Measurements from ENCODE around the gene DOCK3.

DOCK3 gene, protein sequence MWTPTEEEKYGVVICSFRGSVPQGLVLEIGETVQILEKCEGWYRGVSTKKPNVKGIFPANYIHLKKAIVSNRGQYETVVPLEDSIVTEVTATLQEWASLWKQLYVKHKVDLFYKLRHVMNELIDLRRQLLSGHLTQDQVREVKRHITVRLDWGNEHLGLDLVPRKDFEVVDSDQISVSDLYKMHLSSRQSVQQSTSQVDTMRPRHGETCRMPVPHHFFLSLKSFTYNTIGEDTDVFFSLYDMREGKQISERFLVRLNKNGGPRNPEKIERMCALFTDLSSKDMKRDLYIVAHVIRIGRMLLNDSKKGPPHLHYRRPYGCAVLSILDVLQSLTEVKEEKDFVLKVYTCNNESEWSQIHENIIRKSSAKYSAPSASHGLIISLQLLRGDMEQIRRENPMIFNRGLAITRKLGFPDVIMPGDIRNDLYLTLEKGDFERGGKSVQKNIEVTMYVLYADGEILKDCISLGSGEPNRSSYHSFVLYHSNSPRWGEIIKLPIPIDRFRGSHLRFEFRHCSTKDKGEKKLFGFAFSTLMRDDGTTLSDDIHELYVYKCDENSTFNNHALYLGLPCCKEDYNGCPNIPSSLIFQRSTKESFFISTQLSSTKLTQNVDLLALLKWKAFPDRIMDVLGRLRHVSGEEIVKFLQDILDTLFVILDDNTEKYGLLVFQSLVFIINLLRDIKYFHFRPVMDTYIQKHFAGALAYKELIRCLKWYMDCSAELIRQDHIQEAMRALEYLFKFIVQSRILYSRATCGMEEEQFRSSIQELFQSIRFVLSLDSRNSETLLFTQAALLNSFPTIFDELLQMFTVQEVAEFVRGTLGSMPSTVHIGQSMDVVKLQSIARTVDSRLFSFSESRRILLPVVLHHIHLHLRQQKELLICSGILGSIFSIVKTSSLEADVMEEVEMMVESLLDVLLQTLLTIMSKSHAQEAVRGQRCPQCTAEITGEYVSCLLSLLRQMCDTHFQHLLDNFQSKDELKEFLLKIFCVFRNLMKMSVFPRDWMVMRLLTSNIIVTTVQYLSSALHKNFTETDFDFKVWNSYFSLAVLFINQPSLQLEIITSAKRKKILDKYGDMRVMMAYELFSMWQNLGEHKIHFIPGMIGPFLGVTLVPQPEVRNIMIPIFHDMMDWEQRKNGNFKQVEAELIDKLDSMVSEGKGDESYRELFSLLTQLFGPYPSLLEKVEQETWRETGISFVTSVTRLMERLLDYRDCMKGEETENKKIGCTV (N-terminal part only)

DNA sequence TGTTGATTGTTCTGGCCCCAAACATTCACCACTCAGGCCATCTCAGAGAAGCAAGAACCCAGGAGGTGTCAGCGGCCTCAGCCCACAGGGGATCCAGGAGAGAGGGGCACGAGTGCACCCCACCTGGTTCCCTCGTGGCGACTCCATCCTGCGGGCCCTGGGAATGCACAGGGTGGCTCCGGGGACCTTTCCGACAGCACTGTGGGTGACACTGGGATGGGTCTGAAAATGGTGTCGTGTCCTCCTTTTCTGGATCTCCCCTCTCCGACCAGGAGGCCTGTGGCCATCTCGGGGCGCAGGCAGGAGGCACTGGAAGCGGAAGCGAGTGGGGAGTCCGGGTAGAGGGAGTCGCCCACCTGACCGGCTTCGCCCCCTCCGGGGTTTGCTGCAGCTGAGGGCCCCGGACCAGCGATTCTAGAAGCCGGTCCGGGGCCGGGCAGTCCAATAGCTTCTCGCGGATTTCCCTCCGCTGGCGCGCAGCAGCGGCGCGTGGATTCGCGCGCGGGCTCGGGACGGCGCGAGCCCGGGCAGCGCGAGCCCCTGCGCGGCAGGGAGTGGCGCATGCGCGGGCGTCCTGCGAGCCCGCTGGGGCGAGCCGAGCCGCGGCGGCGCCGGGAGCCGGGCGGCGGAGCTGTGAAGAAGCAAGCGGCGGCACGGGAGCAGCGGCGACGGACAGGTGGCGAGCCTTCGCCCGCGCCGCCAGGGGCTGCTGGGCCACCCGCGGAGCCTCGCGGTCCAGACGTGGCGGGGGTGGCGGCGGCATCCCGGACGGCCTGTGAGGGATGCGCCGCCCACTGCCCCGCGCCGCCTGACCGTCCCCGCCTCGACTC, at the start of gene DOCK3:
Gene DOCK3 (plus strand): TSS at position 579 of the 830 bp plus-strand sequence. CDS start 337 bp downstream, outside the sequence.
- peak in 1 of 2 experiments; percentile 46 for DNase-seq (ENCODE audit: low read depth in 2 of 2)

DNA sequence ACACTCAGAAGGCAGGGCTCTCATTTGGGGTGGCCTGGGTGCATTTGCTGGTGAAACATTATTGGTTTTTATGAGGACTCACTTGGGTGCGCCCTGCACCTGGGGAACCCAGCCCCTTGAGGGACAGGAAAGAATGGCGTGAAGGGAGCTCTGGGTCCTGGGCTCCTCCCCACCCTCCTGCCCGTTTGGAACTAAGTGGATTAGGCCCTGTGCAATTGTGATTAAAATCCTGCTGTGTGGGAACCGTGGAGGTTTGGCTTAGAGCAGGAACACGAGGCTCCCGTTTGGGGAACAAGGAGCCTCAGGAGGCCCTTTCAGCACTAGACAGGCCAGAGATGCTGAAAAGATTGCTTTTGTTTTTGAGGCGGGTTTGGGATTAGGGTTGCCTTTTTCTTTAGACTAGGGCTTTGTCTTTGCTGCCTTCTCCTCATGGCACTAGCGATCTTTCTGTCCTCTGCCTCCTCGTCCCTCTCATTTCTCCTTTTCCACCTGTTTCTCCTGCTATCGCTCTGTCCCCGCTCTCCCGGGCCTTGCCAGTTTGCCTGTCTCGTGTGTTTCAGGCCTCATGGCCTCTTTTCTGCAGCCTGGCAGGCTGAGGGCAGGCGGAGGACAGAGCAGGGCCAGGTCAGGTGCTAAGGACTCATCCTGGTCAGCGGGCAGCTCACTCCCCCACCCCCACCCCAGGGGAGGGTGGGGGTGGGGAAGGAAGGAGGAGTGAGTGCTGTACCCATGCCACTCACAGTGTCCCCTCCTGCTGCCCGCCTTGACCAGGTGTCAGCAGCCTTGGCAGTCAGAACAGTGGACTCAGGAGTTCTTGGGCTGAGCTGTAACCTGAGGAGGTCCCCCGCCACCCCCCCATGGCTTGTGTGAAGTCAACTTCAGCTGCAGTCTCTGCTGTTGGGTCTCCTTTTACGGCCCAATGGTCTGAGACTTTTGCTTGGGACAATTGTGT, 49.2 kb upstream of the DOCK3 start:
- no peak for DNase-seq (ENCODE audit: low read depth in 2 of 2)

DNA sequence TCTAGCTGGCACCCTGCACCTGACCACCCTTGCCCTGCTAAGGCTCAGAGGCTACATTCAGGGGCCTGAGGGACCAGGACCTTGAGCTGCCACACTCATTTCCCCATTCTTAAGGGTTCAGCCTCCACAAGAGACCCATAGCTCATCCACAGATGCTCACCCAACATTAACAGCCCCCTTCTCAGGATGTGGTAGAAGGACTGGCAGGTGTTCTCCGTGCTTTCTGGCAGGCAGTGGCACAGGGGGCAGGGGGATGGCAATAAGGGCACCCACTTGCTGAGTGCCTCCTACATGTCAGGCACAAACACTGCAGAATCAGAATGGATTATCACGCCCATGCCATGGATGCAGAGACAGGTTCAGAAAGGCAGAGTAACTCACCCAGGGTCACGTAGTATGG, 48.3 kb upstream of the DOCK3 start:
- DNase-seq (ENCODE audit: low read depth in 2 of 2) = no peak

DNA sequence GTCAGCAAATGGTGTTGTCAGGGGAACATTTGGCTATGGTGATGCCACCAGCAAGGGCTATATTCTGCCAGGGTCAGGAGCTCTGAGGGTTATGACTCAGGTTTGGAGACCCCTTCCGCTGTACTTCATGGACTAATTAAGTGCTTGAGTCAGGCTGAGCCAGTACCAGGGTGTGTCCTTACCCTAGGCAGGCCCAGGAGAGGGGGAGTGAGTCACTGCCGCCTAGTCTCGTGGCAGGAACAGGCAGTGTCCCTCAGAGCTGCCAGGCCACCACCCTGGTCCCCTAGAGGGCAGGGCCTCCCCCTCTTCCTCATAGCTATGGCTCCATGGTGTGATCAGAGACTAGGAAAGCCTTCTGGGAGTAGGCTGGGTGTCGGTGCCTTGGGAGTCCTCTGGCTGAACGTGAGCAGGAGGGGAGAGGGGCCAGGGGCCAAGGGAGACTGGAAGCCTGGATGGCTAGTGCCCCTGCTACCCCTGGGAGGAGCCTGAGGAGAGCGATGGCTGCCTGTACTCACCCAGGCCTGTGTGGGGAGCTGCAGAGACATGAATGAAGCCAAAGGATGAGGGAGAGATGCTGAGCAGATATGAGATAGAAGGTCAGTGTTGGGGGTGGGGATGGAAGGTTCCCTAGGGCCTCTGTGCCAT, 47.2 kb upstream of the DOCK3 start:
- no peak for DNase-seq (ENCODE audit: low read depth in 2 of 2)

DNA sequence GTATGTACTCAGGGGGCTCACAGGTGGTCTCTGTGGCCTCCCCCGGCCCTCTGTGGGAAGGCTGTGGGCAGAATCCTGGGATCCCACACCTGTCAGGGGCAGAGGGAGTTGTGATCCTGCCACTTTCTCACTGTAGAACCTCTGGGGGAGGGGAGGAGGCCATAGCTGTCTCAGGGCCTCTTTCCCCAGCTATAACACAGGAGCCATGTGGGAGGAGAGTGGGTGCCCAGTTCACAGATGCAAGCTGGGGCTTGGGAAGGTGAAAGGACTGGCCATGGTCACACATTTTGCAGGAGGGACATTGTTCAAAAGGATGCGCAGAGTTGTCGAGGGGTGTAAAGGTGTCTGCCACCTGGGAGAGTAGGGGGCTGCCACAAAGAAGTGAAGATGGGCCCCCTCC, 46.1 kb upstream of the DOCK3 start:
- no peak for DNase-seq (ENCODE audit: low read depth in 2 of 2)

DNA sequence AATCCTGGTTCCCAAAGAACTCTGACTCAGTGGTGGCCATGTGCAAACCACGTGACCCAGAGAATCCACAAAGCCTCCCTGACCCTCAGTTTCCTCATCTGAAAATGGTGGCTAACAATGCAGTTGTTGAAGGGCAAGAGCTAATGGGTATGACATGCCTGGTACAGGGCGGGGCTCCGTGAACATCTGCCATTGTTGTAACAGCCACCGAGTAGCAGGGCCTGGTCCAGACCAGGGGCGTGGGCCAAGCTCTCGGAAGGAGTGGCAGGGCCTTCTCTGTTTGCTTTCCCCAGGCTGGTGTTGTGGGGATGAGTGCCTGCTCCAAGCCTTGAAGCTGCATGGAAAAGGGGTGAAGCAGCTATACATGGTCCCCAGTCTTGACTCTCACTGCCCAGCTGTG, 44.3 kb upstream of the DOCK3 start:
- no peak for DNase-seq (ENCODE audit: low read depth in 2 of 2)

DNA sequence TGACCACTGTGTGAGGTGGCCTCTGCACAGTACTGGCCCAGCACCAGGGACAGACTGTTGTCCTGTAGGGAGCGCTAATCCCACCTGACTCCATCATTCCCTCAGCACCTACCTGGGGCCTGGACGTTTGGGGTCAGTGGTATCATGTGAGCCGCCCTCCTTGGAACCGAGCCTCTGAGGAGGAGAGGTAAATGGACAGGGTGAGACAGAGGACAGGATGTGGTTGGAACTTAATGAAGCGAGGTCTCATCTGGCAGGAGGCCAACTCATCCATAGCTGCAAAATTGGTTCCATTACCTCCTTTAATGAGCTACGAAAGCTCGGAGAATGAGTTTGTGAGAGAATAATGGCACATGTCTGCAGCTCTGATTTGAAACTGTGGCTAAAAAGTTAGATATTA, 43.9 kb upstream of the DOCK3 start:
- DNase-seq (ENCODE audit: low read depth in 2 of 2) = no peak

DNA sequence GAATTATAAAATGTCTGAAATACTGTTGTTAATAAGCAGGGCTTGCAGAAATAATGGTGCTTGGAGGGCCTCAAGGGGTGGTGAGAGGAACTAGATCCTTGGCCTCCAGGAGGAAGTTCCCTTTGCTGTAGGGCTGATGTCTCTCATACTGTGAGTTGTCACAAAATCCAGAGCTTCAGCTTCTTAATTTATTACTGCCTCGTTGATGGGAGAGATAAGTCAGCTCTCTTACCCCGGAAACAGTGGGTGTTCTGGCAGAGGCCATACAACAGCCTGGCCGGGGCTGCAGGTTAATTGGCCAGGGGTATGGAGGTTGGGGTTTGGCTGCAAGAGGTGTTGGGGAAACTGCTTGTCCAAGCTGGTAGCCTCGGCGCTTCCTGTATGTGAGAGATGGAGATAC, 42.3 kb upstream of the DOCK3 start:
- no peak for DNase-seq (ENCODE audit: low read depth in 2 of 2)

DNA sequence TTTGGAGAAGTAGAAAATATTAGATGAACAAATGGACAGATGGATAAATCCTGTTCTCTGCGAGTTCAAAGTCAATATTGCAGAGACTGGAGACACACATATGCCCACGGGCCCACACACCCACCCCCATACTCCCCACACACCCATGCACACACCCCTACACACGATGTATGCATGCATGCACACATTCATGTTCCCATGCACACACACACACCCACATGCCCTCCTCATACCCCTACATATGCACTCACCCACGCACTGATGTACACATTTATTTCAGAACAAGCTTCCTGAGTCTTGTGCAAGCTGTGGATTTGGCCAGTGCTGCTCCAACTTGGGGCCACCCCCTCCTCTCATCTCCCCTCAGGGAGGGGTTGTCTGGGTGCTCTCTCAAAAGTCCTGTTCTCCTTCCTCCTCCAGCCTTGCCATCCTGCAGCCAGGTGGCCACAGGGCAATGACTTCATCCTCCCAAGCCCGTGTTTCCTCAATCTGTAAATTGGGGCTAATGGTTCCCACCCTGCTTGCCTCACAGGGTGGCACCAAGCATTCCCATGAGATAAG, 41.4 kb upstream of the DOCK3 start:
- no peak for DNase-seq (ENCODE audit: low read depth in 2 of 2)

DNA sequence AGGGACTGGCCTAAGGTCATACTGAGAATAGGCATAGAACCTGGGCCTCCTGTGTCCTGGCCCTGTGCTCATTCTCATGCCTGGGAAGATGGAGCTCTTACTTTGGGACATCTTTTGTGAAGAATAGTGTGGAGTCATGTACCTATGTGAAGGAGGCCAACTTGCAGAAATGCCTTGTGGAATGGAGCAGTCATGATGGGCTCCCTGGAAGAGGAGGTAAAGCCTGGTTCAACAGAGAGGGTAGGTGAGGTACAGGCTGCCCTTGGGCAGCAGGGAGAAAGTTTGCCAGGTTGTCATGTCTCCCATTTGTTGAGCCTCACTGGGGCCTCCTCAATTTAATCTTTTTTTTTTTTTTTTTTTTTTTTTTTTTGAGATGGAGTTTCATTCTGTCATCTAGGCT, 39.7 kb upstream of the DOCK3 start:
- DNase-seq (ENCODE audit: low read depth in 2 of 2) = no peak

DNA sequence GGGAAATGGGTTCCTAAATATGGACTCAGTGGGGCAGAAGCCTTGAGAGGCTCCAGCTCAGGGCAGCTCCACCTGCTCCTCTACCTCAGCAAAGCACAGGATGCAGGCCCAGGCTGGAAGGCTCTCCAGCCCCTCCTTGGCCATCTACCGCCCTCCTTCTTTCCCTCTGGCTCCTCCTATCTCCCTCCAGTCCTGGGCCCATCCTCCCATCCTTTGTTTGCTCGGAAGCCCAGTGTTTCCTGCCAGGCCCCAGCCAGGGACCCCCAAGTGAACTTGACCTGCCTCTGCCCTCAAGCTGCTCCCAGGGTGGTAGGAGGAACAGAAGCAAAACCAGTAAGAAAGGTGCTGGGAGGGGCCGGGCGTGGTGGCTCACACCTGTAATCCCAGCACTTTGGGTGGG, 37.7 kb upstream of the DOCK3 start:
- no peak for DNase-seq (ENCODE audit: low read depth in 2 of 2)

DNA sequence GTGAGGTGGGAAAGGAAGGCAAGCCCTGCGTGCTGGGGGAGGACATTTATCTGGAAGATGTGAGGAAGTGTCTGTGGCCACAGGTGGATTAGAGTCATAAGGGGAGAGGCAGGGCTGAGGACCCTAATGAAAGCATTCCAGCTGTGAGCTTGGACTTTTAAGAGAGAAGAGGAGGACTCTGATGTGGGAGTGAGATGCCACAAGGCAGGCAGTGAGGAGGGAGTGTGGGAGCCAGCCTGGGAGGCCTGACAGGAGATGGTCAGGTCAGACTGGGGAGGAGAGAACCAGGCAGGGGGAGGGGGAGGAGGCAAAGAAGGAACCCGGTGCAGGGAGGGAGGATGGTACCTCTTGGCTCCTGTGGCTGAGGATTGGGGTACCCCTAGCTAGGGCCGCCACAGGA, 36.8 kb upstream of the DOCK3 start:
- no peak for DNase-seq (ENCODE audit: low read depth in 2 of 2)

DNA sequence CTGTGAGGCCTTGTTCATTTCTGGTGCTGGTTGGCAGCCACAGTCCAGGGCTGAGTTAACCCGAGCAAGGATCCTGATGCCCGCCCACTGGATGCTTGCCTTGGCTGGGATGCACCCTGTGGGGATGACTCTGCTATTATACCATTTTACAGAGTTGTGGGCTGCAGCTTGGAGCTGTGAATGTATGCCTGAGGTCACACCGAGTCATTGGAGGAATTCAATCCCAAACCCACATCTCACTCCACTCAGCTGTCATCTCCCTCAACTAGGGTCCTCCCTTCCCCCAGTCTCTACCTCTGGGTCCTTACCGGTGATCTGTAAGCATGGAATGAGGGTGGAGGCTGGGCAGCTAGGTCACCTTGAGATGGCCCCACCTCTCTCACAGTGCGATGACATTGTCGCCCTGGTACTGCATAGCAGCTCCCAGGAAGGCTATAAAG, 35.7 kb upstream of the DOCK3 start:
- no peak for DNase-seq (ENCODE audit: low read depth in 2 of 2)

DNA sequence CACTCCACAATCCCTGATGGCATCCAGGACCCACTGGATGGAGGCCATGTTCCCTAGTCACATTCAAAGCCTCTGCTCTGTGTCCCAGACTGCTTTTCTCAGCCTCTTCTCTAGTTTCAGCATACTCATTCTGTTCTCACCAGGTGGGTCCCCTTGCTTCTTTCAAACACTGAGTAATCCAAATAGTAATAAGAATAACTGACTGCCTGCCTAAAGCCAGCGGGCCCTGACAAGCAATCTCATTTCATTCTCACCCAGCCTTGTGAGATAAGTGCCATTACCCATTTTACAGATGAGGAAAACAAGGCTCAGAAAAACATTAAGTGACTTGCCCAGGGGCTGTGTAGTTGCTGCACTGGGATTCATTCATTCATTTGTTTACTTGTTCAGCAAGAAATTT, 32.3 kb upstream of the DOCK3 start:
- no peak for DNase-seq (ENCODE audit: low read depth in 2 of 2)

DNA sequence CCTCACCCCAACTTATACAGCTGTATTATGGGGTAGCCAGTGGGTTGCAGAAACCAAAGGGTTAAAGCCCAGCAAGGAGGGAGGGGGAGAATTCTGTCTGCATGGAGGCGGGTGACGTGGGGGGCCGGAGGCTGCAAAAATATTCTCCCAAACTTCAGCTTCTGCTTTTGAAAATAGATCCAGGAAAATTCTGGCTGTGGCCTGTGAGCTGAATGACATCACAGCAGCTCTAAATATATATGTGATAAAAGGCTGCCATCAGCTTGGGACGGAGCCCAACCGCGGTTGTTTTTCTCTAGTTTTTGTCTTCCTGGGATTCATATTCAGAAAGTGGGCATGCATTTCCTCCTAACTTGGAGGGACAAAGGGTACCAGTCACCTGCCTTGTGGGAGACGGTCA, 30.2 kb upstream of the DOCK3 start:
- DNase-seq (ENCODE audit: low read depth in 2 of 2) = no peak

DNA sequence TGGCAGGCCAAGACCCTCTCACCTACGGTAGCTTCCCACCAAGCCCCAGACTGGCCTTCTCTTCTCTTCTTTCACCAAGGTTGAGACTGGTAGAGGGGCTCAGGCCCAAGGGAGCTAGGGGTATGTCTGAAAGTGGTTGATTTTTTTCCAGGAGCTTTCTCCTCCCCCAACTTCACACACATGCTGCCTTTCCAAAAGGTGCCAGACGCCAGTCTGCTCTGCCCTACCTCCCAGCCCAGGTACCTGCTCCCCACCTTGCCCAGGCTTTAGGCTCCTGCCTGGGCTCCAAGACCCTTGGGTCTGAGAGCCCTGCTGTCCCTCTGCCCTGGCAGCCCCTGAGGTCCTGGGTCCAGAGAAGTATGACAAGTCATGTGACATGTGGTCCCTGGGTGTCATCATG, 29.3 kb upstream of the DOCK3 start:
- DNase-seq (ENCODE audit: low read depth in 2 of 2) = no peak

DNA sequence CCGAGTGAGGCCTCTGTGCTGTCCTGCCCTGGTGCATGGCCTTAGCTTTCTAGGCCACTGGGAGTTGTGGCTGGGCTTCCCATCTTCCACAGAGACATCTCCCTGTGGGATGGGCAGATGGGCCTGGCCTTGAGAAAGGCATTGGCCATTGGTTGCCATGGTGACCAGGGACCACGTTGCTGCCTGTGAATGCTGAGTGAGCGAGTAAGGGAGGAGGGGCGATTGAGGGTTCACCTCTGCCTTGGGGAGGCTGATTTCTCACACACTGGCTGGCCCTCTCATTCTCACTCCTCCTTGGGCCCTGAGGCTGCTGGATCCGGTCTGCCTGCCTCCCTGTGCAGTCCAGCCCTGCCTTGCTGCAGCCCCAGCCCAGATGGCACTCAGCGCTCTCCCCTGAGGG, 26.4 kb upstream of the DOCK3 start:
- DNase-seq (ENCODE audit: low read depth in 2 of 2) = no peak

DNA sequence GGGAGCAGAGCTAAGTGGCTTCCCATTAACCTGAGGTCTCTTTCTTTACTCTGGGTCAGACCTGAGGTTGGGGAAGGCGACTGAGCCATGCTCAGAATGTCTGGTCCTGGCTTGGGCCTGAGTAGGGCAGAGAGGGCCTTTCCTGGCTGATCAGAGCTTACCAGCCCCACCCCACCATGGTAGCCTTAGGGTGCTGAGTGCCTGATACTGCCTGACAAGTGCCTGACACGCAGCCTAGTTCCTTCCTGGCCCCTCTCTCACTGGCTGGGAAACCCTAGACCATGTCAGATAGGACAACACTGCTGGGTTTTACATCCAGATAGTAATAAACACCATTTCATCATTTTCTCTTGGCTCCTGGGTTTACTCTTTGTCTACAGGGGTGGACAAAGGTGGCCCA, 25.8 kb upstream of the DOCK3 start:
- DNase-seq (ENCODE audit: low read depth in 2 of 2) = no peak

DNA sequence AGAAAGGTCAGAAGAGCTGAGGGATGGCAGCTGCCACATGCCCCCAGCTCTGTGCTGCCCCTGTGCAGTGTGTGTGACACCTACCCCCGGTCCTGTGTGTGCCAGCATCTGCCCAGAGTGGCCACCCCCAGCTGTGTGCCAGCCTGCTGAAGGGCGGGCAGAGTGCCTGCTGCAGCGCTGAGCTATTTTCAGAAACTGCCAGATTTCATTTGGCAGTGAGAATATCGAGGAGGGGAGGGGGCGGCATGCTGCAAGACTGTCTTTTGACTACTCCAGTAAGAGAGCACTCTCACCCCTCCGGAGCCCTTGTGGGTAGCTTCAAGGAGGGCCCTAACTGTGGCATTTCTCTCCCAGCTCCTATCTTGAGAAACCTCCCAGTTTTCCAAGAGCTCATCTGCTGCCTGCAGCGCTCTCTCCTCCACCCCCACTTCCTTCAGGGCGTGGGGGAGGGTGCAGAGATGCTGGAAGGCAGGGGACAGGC, 25.2 kb upstream of the DOCK3 start:
- DNase-seq (ENCODE audit: low read depth in 2 of 2) = no peak
